Activated naive CD4-positive, alpha-beta T cell treated with anti-CD3 and anti-CD28 coated beads, Interleukin-2, amount 50 U/mL, for 24 hours (primary cell): ENCODE measurements around the gene CDR2.

Experiments used
- H3K27ac Mint-ChIP-seq: one replicate; pipeline ENCODE4 v1.8.0; 2021; ENCODE audit warnings: mild to moderate bottlenecking, mixed read lengths
- H3K27me3 Mint-ChIP-seq: one replicate; pipeline ENCODE4 v1.8.0; 2021; ENCODE audit warnings: mixed read lengths
- H3K36me3 Mint-ChIP-seq: one replicate; pipeline ENCODE4 v1.8.0; 2021; ENCODE audit warnings: mixed read lengths
- H3K4me1 Mint-ChIP-seq: one replicate; pipeline ENCODE4 v1.8.0; 2021; ENCODE audit warnings: mixed read lengths
- H3K4me3 Mint-ChIP-seq: one replicate; pipeline ENCODE4 v1.8.0; 2021; ENCODE audit warnings: mild to moderate bottlenecking, mixed read lengths
- H3K9me3 Mint-ChIP-seq: one replicate; pipeline ENCODE4 v1.8.0; 2021; ENCODE audit warnings: mixed read lengths

The CDR2 gene

GRCh38 chr16:22347100-22347820, 27.2 kb downstream of the CDR2 start:
- Mint-ChIP-seq H3K4me1 (peaks cover 49% of the 10 kb centered on the region), H3K4me3 (no peak overlapping the region), H3K27me3 (no peaks in the 10 kb centered on the region), H3K36me3 (peaks cover 21% of the 10 kb centered on the region), H3K9me3 (no peaks in the 10 kb centered on the region), H3K27ac (peak overlapping the region; percentile 73)

DNA sequence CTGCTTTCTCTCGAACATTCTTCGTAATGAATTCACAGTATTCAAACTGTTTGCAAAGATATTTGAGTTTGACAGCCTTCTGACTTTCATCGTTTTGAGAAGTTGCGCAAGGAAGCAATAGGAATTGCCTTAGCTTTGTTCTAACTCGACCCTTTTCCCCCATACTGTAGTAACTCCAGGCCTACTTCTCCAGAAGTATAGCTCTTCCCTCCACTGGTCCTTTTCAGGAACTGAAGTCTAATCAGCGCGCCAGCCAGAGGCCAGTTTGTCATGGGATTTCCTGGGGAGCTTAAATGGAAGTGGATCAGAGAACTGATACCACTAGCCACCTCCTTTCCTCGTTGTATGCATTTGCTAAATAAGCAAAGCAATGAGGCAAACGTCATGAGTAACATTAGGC, 27.9 kb downstream of the CDR2 start:
- Mint-ChIP-seq H3K4me3 (no peak overlapping the region), H3K4me1 (peaks cover 49% of the 10 kb centered on the region), H3K27ac (peak overlapping the region; percentile 69), H3K36me3 (peaks cover 21% of the 10 kb centered on the region), H3K27me3 (no peaks in the 10 kb centered on the region), H3K9me3 (no peaks in the 10 kb centered on the region)

- peaks cover 37% of the 10 kb centered on the region for H3K36me3 Mint-ChIP-seq
- H3K9me3 Mint-ChIP-seq = peaks cover 15% of the 10 kb centered on the region
- peak overlapping the region; percentile 55 for H3K27ac Mint-ChIP-seq
- H3K4me1 Mint-ChIP-seq = peaks cover 59% of the 10 kb centered on the region
- H3K4me3 Mint-ChIP-seq = no peak overlapping the region
- H3K27me3 Mint-ChIP-seq = no peaks in the 10 kb centered on the region
These were observed 32.3 kb downstream of the CDR2 start for GRCh38 chr16:22342082-22342481.

DNA sequence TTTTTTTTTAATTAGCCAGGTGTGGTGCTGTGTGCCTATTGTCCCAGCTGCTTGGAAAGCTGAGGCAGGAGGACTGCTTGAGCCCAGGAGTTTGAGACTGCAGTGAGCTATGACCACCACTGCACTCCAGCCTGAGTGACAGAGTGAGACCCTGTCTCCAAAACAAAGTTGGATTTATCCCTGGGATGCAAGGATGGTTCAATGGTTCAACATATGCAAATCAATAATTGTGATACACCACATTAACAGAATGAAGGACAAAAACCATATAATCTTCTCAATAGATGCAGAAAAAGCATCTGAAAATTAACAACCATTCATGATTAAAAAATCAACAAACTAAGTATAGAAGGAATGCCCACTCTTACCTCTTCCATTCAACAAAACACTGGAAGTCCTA, 33.5 kb downstream of the CDR2 start:
- Mint-ChIP-seq H3K4me3 (no peak overlapping the region), H3K4me1 (peaks cover 59% of the 10 kb centered on the region), H3K9me3 (peaks cover 25% of the 10 kb centered on the region), H3K36me3 (peaks cover 48% of the 10 kb centered on the region), H3K27me3 (no peaks in the 10 kb centered on the region), H3K27ac (no peak overlapping the region)

GRCh38 chr16:22337849-22338635, 36.4 kb downstream of the CDR2 start:
- H3K27me3 Mint-ChIP-seq = no peaks in the 10 kb centered on the region
- no peak overlapping the region for H3K4me3 Mint-ChIP-seq
- peaks cover 65% of the 10 kb centered on the region for H3K36me3 Mint-ChIP-seq
- peaks cover 60% of the 10 kb centered on the region for H3K4me1 Mint-ChIP-seq
- H3K9me3 Mint-ChIP-seq = peaks cover 25% of the 10 kb centered on the region
- peak overlapping the region; percentile 63 for H3K27ac Mint-ChIP-seq

DNA sequence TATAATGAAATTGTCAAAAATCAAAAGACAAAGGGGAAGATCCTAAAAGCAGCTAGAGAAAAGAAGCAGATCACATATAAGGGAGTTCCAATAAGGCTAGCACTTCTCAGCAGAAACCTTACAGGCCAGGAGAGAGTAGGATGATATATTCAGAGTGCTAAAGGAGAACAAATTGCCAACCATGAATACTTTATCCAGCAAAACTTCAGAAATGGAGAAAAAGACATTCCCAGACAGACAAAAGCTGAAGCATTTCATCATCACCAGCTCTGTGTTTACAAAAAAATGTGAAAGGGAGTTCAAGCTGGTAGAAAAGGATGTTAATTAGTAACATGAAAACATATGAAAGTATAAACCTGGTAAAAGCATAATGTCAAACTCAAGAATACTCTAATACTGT, 37.4 kb downstream of the CDR2 start:
- Mint-ChIP-seq H3K27ac (no peak overlapping the region), H3K27me3 (no peaks in the 10 kb centered on the region), H3K4me3 (no peak overlapping the region), H3K4me1 (peaks cover 56% of the 10 kb centered on the region), H3K9me3 (peaks cover 25% of the 10 kb centered on the region), H3K36me3 (peaks cover 65% of the 10 kb centered on the region)

DNA sequence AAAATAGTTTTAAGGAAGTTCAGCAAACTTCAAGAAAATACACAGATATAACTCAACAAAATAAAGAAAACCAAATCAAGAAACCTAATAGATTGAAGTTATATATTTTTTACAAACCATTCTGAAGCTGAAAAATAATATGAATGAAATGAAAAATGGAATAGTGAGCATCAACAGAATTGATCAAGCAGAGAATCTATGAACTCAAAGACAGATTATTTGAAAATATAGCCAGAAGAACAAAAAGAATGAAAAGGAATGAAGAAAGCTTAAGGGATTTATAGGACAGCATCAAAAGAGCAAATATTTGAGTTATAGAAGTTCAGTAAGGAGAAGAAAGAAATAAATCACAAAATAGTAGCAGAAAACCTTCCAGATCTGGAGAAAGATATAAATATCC, 37.8 kb downstream of the CDR2 start:
- no peaks in the 10 kb centered on the region for H3K27me3 Mint-ChIP-seq
- H3K4me3 Mint-ChIP-seq = no peak overlapping the region
- H3K36me3 Mint-ChIP-seq = peaks cover 68% of the 10 kb centered on the region
- H3K27ac Mint-ChIP-seq = no peak overlapping the region
- H3K9me3 Mint-ChIP-seq = peaks cover 25% of the 10 kb centered on the region
- peaks cover 53% of the 10 kb centered on the region for H3K4me1 Mint-ChIP-seq

GRCh38 chr16:22335668-22336246, 38.7 kb downstream of the CDR2 start:
- H3K27ac Mint-ChIP-seq = no peak overlapping the region
- H3K4me1 Mint-ChIP-seq = peaks cover 49% of the 10 kb centered on the region
- H3K27me3 Mint-ChIP-seq = no peaks in the 10 kb centered on the region
- H3K9me3 Mint-ChIP-seq = peaks cover 25% of the 10 kb centered on the region
- H3K4me3 Mint-ChIP-seq = no peak overlapping the region
- H3K36me3 Mint-ChIP-seq = peaks cover 69% of the 10 kb centered on the region

DNA sequence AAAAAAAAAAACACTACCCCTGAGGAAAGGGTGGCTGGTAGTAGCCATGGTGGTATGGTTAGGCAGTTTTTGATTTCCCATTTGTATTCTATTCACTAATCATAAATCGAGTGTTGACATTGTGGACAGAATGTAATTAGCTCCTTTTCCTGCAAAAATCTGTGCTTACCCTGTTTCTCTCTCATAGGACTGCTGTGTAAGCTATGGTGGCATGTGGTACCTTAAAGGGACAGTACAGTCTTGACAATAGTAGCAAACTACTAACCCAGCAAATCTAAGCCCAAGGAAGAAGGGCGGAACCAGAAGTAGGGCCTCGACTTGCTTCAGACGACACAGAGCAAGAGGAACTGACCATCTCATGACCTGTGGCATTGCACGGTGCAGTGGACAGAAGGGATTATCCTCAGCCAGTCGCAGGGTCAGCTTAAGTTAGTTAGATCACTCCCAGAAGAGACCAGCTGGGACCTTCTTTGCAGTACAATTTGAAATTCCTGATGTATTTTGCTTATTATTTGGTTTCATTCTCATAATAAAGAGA, 40.9 kb downstream of the CDR2 start:
- no peaks in the 10 kb centered on the region for H3K27me3 Mint-ChIP-seq
- H3K4me1 Mint-ChIP-seq = peaks cover 52% of the 10 kb centered on the region
- no peak overlapping the region for H3K27ac Mint-ChIP-seq
- H3K36me3 Mint-ChIP-seq = peaks cover 64% of the 10 kb centered on the region
- peaks cover 20% of the 10 kb centered on the region for H3K9me3 Mint-ChIP-seq
- no peak overlapping the region for H3K4me3 Mint-ChIP-seq

DNA sequence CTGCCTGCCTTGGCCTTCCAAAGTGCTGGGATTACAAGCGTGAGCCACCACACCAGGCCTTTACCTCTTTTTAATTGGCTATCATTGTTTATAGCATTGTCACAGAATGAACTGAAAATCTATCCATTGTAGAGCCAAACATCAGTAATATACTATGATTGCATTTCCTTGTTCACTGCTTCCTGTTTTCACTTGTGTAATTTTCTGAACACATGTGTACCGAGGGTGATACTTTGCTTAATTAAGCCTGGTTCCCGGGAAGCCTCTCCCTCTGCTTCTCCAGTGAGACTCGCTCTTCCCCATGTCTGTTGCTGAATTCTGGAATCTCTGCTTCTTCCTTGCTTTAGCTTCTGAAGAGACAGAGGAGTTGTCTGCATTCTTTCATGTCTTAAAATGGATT, 44.1 kb downstream of the CDR2 start:
- peaks cover 43% of the 10 kb centered on the region for H3K36me3 Mint-ChIP-seq
- H3K9me3 Mint-ChIP-seq = no peaks in the 10 kb centered on the region
- peak overlapping the region; percentile 68 for H3K27ac Mint-ChIP-seq
- no peak overlapping the region for H3K4me3 Mint-ChIP-seq
- peaks cover 30% of the 10 kb centered on the region for H3K4me1 Mint-ChIP-seq
- H3K27me3 Mint-ChIP-seq = no peaks in the 10 kb centered on the region

DNA sequence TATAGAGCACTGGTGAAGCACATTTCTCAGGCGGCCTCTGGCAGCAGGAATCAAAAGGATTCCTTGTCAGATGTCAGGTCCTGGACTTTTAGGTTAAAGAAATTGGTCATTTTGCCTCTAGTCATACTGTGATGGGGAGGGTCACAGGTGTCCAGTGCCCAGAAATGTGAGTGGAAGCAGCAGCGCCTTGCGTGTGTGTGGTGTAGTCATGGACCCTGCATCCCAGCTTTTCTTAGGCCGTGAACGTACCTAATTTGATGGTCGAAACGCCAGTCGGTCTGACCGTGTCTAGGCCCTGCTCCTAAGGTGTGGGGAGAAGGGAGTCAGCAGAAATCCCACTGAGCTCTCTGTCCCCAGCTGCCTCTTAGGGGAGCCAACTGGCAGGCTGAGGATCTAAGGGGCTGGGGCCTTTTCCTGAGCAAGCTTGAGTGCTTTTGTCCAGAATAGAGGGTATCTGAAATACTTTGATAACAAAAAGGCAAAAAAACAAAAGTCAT, 45.2 kb downstream of the CDR2 start:
- H3K4me3 Mint-ChIP-seq = no peak overlapping the region
- no peaks in the 10 kb centered on the region for H3K27me3 Mint-ChIP-seq
- peak overlapping the region; percentile 12 for H3K27ac Mint-ChIP-seq
- peaks cover 32% of the 10 kb centered on the region for H3K36me3 Mint-ChIP-seq
- peaks cover 27% of the 10 kb centered on the region for H3K4me1 Mint-ChIP-seq
- H3K9me3 Mint-ChIP-seq = no peaks in the 10 kb centered on the region

- Mint-ChIP-seq H3K4me1 (peaks cover 21% of the 10 kb centered on the region), H3K36me3 (peaks cover 24% of the 10 kb centered on the region), H3K27ac (no peak overlapping the region), H3K9me3 (no peaks in the 10 kb centered on the region), H3K27me3 (no peaks in the 10 kb centered on the region), H3K4me3 (no peak overlapping the region)
These were observed 46.2 kb downstream of the CDR2 start for GRCh38 chr16:22328081-22328725.

- Mint-ChIP-seq H3K4me3 (no peak overlapping the region), H3K9me3 (no peaks in the 10 kb centered on the region), H3K4me1 (peaks cover 18% of the 10 kb centered on the region), H3K36me3 (peaks cover 24% of the 10 kb centered on the region), H3K27me3 (no peaks in the 10 kb centered on the region), H3K27ac (no peak overlapping the region)
These were observed 47.0 kb downstream of the CDR2 start for GRCh38 chr16:22327446-22327775.

GRCh38 chr16:22326771-22327445, 47.5 kb downstream of the CDR2 start:
- Mint-ChIP-seq H3K36me3 (peaks cover 19% of the 10 kb centered on the region), H3K4me3 (no peak overlapping the region), H3K27me3 (no peaks in the 10 kb centered on the region), H3K27ac (no peak overlapping the region), H3K9me3 (no peaks in the 10 kb centered on the region), H3K4me1 (peaks cover 15% of the 10 kb centered on the region)

DNA sequence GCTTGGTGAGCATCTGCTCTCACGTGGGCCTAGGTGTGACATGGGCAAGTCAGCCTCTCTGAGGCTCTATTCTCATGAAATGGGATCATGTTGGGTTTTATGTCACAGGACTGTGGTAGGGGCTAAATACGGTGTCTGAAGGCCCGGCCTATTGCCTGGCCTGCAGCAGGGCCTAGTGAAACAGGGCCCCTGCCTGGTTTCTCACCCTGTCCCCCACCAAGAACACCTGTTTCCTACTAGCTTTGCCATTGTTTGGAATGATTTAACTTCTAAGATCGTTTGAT, 48.1 kb downstream of the CDR2 start:
- Mint-ChIP-seq H3K36me3 (peaks cover 14% of the 10 kb centered on the region), H3K9me3 (no peaks in the 10 kb centered on the region), H3K27ac (no peak overlapping the region)

More for the DNA sequence above, 48.1 kb downstream of the CDR2 start:
- Mint-ChIP-seq H3K27me3 (no peaks in the 10 kb centered on the region), H3K4me3 (no peak overlapping the region), H3K4me1 (peaks cover 13% of the 10 kb centered on the region)
